ENCODE data around the gene PRRC1.
"Not testable (repeated sequence)": the region's sequence is repeated elsewhere in the genome, so short reads cannot be mapped to it uniquely, and the experiment has no call there.

Gene PRRC1

DNA sequence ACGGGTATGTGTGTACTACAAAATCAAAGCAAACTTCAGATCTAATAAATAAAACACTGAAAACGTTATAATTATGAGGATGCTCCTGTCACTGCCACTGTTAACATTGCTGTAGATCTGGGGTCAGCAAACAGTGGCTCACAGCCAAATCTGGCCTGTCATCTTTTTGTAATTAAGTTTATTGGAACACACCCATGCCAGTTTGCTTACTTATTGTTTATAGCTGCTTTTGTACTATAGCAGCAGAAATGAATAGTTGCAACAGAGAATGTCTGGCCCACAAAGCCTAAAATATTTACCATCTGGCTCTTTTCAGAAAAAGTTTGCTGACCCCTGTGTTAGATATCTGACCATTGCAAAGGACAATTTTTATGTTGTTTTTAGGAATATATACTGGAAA, 32.1 kb downstream of the PRRC1 start:
- DNase-seq: no peak

DNA sequence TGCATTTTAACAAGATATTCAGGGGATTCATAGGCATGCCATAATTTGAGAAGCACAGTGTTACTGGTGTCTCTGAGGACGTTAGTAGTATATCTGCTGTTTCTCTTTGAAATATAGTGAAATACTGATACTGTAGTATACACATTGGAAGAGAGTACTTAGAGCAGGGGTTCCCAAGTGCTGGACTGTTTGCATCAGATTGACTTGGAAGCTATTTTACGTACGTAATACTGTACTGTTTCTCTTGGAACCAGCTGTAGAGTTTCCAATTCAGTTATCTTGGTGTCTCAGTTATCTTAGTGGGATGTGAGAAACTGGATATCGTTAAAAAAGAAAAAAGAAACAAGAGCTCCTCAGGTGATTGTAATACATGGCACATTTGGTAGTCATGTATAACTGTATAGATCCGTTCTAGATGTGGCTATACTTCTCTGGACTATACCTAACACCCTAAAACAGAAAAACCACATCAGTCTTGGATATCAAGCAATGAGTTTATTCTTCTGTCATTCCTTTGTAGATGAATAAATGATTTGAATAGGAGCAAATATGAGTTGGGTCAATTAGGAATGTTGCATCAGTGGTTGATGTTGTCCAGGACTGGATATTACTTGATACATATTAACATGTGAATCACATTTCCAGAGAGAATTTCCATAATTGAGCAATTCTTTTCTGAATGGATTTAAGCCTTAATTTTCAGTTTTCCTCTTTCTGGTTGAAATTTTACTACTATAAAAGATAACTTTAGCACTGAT, 33.4 kb downstream of the PRRC1 start:
- no peak for DNase-seq

DNA sequence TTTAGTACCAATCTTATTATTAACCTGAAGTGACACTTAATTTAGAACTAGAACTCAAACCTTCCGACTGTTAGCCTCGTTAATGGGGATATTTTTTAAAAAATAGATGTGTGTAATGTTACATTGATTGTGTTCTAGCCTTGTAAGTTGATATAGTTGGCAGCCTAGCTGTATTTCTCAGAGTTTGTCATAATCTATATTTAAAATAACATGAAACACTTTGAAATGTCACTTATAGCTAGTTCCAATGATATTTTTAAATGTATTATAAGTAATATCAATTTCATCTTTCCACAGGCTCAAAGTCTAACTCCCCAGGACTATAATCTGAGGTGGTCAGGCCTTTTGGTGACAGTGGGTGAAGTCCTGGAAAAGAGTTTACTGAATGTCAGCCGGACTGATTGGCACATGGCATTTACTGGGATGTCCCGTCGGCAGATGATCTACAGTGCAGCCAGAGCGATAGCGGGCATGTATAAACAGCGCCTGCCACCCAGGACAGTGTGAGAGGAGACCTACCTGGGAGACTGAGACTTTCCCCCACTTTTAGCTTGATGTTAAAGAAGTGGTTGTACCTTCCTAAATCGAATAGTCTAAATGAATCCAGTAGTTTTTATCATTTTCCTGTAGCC, 34.1 kb downstream of the PRRC1 start:
- DNase-seq: no peak

DNA sequence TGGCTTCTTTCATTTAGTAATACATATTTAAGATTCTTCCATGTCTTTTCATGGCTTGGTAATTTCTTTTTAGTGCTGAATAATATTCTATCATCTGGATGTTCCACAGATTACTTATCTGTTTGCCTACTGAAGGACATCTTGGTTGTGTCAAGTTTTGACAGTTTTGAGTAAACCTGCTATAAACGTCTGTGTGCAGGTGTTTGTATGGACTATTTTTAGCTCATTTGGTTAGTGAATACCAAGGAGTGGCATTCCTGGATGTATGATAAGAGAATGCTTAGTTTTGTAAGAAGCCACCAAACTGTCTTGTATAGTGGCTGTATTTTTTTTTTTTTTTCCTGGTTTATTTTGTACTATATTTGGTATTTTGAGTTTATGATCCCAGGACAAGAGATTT, 38.4 kb downstream of the PRRC1 start:
- DNase-seq: no peak

DNA sequence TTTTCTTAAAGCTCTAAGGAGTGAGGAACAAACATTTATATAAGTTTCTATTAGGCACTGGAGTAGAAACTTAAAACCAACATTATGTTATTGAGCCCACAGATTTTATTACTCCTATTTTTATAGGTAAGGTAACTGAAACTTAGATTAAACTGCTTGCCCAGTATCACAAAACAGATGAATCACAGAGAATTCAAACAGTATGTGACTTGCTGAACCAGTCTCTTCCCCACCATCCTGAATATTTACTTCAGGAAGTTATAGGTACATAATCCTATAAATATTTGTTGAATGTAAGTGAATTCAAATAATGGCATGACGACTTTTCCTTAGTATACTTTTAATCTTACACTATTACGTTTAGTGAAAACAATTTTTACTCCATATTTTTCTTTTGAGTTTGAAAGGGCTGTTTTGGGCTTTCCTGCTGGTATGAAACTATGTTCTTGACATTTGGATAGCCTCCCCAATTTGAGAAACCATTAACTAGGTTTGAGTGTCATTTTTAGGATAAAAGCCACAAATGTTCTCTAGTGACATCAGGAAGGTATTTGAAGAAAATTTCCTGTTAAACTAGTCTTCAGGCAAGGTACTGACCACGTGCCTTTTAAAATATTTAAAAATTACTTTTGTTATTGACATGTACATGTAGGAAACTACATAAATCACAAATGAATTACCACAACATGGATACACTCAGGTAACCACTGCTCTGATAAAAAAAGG, 39.3 kb downstream of the PRRC1 start:
- no peak for DNase-seq

DNA sequence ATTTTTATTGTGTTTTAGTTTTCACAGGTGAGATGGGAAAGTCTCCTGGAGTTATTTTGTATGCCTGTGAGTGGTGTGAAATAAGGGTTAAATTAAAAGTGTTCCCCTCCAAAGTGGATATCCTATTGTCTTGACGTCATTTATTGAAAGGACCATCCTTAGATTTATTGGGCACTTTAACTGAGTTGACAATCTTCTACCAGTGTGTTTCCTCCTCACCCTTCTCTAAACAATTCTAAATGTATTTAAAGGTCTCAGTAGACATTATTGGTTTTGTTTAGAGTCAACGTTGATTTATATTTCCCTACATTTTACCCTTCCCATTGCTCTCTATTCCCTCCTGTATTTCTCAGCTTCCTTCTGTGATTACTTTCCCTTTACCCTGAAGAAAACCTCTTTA, 40.8 kb downstream of the PRRC1 start:
- no peak for DNase-seq

DNA sequence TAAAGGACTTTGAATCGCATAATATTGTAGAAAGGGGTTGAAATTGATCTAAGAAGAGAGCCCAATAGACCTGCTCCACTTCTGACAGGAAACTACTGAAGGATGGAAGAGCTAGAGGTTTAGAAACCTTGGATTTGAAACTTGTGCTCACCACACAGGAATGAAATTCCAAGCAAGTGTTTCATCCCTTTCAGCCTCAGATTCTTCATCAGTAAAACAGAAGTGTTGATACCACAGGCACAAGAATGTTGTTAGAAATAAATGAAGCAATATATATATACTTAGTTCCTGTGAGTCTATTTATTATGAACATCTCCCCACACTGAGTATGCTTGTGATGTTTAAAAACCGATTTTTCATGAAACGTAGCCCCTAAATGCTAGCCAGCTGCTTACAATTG, 43.8 kb downstream of the PRRC1 start:
- DNase-seq: no peak

DNA sequence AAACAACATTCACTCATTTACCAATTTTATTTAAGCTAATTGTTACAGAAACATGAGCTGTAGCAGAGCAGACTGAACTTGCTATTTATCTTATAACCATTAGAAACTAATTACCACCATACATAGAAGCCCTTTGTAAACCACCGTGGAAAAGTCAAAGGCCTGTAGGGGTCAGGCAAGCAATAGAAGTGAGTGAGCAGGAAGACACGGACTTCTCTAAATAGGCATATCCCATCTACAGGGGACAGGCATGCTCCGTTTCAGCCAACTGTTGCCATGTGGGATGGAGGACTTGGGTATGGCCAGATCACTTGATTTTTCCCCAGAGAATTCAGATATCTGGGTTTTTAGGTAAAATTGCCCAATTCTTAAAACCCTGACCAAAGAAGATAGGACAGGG, 44.8 kb downstream of the PRRC1 start:
- no peak for DNase-seq

DNA sequence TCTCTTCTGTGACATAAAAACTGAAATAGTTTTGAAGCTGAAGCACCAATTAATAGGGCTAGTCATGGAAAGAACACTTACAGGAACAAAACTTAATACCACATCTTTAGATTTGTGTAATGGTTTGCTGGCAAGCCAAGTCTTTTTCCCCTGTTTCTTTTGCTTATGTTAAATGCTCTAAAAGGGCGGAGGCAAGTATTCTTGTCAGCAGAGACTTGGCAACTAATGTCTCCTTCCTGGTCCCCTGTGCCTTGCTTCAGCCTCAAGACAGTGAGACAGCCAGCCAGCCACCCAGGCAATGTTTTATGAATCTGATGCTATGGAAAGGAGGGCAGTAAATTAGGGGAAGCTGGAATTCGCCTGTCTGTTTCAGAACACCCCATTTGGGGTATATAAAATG, 45.7 kb downstream of the PRRC1 start:
- no peak for DNase-seq

DNA sequence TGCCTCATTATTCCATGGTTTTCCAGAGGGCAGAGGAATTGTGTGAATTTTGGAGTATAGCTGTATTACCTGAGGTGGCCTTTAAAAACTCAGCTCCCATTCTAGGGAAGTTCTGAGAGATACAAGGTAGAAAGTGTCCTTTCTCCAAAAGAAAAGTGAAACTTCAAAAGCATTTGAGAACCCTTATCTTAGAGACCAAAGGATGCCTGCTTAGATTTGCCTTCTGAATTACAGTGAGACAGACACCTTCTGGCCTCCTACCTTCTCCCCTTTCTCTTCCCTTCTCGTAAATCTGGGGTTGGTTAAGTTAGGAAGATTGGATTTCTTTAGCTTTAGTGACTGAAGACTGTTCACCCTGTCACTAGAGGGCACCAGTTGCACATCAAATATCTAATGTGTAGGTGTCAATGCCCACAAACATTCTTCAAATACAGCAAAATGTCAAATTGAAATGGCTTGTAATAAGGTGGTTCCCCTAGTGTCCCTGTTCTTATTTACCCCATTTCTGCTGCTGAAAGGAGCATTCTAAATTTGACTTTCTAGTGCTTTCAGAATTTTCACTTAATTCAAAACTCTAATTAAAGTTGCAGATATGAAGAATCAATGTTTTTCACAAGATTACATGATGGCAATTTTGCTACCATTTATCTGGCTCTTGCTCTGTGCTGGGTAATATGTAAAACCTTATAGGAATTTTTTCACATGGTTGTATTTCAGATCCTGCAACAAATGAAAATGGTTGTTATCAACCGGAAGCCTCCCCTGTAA, 46.7 kb downstream of the PRRC1 start:
- DNase-seq: peak; percentile 59

DNA sequence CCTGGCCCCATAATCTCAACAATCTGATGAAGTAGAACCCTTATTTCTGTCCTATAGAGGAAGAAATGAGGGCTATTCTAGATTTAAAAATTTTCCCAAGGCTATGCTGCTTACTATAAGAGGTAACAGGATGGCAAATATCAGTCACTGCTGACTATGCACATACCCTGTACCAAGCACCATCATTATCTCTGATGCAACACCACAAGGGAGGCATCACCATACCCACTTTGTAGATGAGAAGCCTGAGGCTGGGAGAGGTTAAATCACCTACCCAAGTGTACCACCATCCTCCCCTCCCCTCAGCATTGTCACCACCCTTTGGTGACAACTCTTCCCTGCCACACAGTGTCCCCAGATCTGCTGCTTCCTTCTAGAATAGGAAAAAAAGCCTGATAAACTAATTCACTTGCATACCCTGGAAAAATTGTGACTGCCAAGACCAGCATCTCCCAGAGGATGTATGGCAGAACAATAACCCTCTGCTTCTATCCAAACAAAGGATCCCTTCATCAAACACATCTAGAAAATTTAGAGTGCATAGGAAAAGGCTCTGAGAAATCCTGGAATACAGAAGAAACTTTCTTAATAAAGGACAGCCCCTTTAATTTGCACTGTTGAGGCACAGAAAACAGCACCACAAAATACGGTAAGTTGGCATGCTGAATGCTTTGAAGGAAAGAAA, 48.3 kb downstream of the PRRC1 start:
- no peak for DNase-seq

DNA sequence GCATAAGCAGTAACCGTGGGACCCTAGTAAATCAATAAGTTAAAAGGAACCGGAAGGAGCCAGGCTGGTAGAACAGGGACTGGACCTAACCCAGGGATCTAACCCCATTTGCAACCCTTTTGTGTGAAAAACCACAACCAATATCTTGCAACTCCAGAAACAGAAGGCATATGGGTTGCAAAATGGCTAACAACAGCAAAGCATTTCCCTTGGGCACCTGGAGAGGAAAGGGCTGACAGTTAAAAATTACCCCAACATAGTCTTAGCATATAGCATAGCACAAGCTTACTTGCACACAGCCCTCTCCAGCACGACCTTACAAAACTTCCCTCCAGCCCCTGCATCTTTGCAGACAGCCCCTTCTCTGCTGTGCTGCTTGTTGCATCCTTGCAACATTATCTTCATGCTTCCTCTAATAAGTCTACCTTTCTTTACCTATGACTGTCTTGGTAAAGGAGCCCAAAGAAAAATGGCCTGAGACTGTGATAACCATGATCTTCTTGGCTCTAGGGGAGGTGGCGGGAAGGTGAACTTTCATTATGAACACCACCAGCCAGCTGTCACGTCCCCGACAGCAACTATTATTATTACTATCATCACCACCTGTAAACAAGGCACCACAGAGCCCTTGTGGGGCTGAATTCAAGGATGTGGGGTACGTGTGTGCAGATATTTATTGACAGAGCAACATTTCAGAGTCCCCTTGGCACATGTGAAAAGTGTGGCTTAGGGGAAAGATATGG, 49.8 kb downstream of the PRRC1 start:
- peak; percentile 53 for DNase-seq

DNA sequence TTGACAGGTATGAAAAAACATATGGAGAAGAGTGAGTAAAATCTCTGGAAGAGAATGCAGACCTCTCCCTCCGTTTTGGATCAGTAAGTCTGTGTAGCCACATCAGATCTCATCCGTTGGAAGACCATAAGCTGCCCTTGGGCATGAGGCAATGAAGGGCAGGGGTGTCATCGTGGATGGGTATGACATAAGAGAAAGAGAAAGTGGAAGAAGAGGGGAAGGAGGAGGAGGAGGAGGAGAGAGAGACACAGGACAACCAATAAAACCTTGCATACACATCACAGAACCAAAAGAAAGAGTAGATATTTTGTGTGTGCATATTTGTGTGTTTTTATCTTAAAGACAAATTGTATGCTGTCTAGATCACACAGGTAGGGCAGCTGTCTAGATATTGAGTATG, 50.7 kb downstream of the PRRC1 start:
- DNase-seq: no peak

DNA sequence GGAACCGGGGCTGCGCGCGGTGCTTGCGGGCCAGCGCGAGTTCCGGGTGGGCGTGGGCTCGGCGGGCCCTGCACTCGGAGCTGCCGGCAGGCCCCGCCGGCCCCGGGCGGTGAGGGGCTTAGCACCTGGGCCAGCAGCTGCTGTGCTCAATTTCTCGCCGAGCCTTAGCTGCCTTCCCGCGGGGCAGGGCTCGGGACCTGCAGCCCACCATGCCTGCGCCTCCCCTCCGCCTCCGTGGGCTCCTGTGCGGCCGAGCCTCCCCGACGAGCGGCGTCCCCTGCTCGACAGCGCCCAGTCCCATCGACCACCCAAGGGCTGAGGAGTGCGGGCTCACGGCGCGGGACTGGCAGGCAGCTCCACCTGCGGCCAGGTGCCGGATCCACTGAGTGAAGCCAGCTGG, 52.0 kb downstream of the PRRC1 start:
- DNase-seq: not testable (repeated sequence)

DNA sequence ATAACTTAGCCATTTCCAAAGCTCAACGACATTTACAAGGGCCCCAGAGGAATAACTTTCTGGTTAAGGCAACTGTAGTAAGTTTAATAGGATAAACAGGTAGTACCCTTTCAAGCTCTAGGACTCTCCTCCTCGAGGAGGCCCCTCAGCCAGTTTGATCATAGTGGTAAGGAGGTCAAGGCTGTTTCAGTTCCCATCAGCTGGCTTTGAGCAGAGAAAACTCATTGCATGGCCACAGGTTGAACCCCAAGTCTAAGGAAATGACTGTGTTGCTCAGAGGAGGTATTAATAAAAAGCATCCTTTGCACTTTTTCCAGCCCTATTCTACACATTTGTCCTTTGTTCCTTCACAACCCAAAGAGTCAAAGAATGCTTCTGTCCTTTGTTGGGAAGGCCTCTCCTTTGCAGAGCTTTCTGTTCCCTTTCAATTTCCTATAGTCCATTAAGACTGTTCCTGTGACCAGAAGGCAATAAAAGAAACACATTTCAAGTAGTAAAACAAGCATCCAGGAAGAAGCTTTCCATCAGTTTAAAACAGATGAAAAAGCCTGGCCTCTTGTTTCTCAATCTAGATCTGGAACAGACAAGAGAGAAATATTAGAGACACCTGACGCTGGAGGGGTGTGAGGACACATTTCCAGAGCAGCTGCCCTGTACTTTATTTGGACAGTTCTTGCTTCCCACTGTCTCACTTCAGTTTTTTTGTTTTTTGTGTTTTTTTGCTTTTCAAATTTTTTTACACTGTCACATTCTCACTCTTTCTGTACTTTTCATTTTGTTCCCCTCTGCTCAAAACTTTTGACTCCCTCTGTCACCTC, 54.1 kb downstream of the PRRC1 start:
- no peak for DNase-seq

DNA sequence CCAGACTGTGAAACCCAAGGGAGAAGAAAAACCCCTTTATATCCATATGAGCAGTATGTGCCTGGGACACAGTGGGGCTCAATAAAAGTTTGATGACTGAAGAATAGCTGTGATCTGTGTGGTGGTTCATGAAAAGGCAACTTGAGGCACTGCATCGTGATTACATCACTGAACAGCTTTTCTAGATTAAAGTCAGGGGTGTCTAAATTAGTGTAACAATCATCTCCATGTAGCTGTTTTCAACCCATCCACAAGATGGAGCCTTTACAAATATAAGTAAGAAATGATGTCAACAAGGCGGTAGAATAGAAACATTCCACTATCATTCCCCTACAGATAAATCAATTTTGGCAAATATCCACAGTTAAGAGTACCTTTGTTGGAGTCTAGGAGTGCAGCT, 55.5 kb downstream of the PRRC1 start:
- DNase-seq: no peak

DNA sequence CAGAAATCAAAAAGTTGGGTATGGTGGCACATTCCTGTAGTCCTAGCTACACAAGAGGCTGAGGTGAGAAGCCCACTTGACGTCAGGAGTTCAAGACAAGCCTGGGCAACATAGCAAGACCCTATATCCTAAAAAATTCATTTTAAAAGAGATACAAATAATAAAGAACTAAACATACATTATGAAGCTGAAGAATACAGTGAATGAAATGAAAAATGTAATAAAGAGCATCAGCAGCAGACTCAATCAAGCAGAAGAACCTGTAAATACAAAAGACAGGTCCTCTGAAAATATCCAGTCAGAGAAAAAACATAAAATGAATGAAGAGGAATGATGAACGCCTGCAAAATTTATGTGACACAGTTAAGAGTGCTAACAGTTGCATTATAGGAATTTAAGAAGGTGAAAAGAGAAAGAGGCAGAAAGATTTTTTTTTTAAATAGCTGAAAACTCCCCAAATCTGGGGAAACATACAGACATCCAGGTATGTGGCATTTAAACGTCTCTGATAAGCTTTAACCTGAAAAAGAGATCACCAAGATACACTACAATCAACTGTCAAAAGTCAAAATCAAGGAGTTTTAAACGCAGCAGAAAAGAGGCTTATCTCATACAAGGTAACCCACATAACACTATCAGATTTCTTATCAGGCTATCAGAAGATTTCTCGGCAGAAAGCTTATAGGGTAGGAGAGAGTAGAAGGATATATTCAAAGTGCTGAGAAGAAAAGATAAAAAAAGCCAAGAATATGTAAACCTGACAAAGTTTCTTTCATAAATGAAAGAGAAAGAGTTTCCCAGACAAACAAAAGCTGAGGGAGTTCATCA, 57.6 kb downstream of the PRRC1 start:
- DNase-seq: no peak

DNA sequence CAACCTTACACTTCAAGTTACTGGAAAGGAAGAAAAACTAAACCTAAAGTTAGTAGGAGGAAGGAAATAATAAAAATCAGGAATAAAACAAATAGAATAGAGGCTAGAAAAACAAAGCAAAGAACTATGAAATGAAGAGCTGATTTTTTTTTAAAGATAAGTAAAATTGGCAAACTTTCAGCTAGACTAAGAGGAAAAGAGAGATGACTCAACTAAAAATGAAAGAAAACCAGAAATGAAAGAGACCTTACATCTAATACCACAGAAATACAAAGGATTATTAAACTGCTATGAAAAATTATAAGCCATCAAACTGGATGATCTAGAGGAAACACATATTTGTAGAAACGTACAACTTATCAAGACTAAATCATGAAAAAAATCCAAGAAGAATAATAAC, 60.0 kb downstream of the PRRC1 start:
- DNase-seq: no peak

DNA sequence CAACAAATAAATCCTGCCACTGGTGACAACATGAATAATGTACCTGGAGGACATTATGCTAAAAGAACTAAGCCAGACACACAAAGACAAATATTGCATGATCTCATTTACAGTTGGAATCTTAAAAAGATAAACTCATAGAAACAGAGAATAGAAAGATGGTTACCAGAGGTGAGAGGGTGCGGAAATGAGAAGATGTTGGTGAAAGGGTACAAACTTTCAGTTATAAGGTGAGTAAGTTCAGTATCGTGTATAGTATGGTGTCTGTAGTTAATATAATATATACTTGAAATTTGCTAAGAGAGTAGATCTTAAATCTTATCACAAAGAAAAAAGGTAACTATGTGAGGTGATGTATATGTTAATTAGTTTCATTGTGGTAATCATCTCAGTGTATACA, 63.3 kb downstream of the PRRC1 start:
- no peak for DNase-seq

DNA sequence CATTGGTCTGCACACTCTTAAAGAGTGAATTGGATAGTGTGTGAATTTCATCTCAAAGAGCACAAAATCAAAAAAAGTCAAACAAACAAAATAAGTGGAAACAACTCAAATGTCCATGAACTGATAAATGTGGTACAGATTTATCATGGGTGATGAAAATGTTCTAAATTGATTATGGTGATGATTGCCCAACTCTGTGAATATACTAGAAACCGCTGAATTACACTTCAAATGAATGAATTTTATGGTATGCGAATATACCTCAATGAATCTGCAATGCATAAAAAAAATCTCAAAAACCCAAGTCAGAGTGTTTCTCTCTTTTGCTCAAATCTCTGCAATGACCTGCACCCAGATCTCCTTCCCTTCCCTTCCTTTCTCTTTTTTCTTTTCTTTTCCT, 64.0 kb downstream of the PRRC1 start:
- DNase-seq: no peak

Measured in activated CD4-positive, alpha-beta T cell treated with anti-CD3 and anti-CD28 coated beads, Interleukin-2, amount 50 U/mL, for 16 hours (primary cell).